22Rv1 (cell line): ENCODE results near the gene ACD.

Experiments
- CTCF ChIP-seq: fragments of 450-650 bp; IDR thresholded peaks from 2 replicates; pipeline ENCODE4 v1.5.1; 2017; ENCODE audit warnings: mild to moderate bottlenecking
- ZFX ChIP-seq: fragments of 450-650 bp; IDR thresholded peaks from 2 replicates; pipeline ENCODE4 v1.6.1; 2017; ENCODE audit warnings: antibody characterized with exemption, borderline replicate concordance

- TF ChIP-seq CTCF (peak; percentile 57), ZFX (no peak)
Measured at GRCh38 chr16:67653128-67653788, 6.8 kb downstream of the ACD start.
